GM10266 (cell line): ENCODE measurements around the gene BBS7.

Experiments
- DNase-seq: peaks from one replicate; pipeline ENCODE4 v3.0.0; 2012; ENCODE audit errors: extremely low spot score
- TF ChIP-seq, protein P1 (sequence below): IDR thresholded peaks from 2 replicates; pipeline ENCODE4 v1.5.1; 2012; ENCODE audit warnings: mild to moderate bottlenecking, low read depth; ENCODE audit not compliant: control insufficient read depth, insufficient read depth; ENCODE audit errors: missing control alignments

Gene BBS7

DNA sequence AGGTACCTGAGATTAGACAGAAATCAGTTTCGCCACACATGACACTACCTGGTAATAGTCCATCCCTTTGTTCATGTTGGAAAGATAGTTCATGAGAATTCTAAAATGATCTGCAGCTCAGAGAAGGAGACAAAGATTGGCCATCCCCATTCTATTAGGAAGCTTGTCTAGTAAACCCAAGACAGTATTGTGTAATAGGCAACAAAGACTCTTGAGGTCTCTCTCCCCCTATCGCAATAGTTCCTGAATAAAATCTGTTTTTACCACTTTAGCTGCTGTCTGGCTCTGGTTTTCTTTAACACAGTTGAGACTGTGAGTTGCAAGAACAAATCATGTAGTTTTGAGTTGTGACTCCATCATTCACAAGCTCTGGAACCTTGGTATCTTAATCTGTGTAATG is 14.8 kb upstream of the BBS7 start:
- TF ChIP-seq, protein P1, sequence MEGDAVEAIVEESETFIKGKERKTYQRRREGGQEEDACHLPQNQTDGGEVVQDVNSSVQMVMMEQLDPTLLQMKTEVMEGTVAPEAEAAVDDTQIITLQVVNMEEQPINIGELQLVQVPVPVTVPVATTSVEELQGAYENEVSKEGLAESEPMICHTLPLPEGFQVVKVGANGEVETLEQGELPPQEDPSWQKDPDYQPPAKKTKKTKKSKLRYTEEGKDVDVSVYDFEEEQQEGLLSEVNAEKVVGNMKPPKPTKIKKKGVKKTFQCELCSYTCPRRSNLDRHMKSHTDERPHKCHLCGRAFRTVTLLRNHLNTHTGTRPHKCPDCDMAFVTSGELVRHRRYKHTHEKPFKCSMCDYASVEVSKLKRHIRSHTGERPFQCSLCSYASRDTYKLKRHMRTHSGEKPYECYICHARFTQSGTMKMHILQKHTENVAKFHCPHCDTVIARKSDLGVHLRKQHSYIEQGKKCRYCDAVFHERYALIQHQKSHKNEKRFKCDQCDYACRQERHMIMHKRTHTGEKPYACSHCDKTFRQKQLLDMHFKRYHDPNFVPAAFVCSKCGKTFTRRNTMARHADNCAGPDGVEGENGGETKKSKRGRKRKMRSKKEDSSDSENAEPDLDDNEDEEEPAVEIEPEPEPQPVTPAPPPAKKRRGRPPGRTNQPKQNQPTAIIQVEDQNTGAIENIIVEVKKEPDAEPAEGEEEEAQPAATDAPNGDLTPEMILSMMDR: no peak
- no peak for DNase-seq

- DNase-seq: no peak
- TF ChIP-seq, protein P1: no peak
These were observed 10.9 kb upstream of the BBS7 start for GRCh38 chr4:121881158-121881557.

- TF ChIP-seq, protein P1: no peak
- DNase-seq: no peak
These were observed 8.9 kb upstream of the BBS7 start for GRCh38 chr4:121879135-121879534.

DNA sequence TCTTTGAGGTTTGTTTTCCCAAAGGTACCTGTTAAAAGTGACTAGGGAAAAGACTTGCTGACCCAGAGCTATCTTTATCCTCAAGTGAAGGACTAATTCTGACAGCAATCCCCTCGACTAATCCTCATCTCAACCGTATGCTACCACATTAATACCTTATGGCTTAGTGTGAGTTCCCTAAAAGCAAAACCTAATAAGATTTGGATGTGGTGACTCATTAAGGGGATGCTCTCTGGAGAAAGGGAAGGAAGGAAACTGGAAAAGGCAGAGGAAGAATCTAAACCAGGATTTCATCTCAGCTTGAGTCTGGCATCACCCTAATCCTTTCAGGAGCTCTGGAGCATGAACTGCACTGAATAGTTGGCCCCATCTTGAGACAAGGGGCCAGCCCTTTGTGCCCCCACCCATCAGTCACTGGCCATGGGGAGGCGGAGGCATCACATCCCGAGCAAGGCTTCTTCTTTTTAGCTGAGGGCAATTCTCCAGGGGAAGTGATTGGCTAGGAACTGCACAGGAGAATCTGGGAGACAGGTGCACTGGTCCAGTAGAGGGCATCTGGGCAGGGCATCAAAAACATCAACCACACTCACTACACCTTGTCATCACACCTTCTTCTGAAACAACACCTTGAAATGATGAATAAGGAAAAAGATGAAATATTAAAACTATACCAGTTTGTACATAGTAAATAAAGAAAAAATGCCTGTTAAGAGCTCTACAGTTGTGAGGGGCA is 6.9 kb upstream of the BBS7 start:
- DNase-seq: no peak

DNA sequence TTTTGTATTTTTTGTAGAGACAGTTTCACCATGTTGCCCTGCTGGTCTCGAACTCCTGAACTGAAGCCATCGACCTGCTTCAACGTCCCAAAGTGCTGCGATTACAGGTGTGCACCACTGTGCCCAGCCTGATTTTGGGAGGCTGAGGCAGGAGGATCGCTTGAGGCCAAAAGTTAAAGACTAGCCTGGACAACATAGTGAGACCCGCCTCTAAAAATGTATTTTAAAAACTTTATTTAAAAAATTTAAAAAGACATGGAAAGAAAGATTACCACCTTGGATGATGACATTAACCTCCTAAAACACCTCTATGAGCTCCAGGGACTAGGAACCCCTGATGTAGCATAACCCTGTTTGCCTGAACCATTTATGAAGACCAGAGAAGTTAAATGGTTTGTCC is 5.8 kb upstream of the BBS7 start:
- DNase-seq: no peak
- TF ChIP-seq, protein P1: no peak

More for the DNA sequence above, 6.9 kb upstream of the BBS7 start:
- TF ChIP-seq, protein P1: no peak

DNA sequence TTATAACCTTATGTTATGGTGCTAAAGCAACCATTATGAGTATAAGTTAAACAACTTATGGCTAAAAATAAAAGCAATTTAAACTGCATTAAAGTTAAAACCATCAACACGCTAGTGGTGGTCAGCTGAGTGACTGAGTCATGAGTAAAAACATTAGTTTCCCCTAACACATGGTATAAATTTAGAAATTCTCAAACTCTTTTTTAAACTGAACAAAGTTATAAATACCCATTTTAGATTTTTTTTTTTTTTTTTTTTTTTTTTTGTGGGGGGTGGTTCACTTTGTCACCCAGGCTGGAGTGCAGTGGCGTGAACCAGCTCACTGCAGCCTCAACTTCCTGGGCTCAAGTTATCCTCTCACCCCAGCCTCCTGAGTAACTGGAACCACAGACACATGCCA is 5.4 kb upstream of the BBS7 start:
- TF ChIP-seq, protein P1: no peak
- DNase-seq: no peak

DNA sequence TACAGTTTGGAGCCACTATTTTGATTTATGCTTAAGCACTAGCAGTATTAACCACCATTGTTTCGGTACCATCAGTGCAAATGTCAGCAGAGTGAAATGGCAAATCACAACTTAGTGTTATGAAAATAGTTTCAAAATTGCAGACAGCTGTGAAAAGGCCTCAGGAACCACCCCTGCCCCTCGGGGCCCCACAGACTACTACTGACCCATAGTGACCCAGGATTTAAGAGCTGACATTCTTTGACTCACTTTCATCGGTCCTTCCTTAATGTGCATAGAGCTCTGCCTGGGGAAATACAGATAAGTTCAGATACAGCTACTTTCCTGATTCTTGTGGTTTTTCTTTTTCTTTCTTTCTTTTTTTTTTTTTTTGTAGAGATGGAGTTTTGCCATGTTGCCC is 3.3 kb upstream of the BBS7 start:
- no peak for DNase-seq
- TF ChIP-seq, protein P1: no peak
